K562 (cell line): ENCODE data around the gene SLC22A6. TPM values are rescaled to one million over a fixed set of nuclear protein-coding genes. Genes with fewer than 3 reads are reported as not detected.

Experiments
- DACH1 ChIP-seq: fragments of 450-650 bp; IDR thresholded peaks from 2 replicates; pipeline ENCODE4 v1.6.1; 2018; ENCODE audit not compliant: partially characterized antibody
- HOXB6 ChIP-seq: fragments of 250-450 bp; sonication (Bioruptor Pico); IDR thresholded peaks from 2 replicates; pipeline ENCODE4 v1.5.1; 2022; ENCODE audit warnings: mild to moderate bottlenecking, borderline replicate concordance
- KAT8 ChIP-seq: fragments of 450-650 bp; IDR thresholded peaks from 2 replicates; pipeline ENCODE4 v1.6.1; 2016; ENCODE audit warnings: low read depth, mild to moderate bottlenecking
- PCBP2 ChIP-seq: fragments of 200-400 bp; formaldehyde crosslinking; IDR thresholded peaks from 2 replicates; pipeline ENCODE4 v1.6.1; 2018; ENCODE audit warnings: low read length, low read depth, mild to moderate bottlenecking, moderate library complexity; ENCODE audit not compliant: poor library complexity, severe bottlenecking
- UBTF ChIP-seq, 2 experiments: IDR thresholded peaks; 2 replicates each; pipeline ENCODE4 v1.6.1; 2012; ENCODE audit warnings: improper control_type of control experiment in 2 of 2, low read depth in 2 of 2, low read length in 2 of 2, borderline replicate concordance in 1 of 2
- ZFP30 ChIP-seq: fragments of 250-450 bp; sonication (Bioruptor Pico); IDR thresholded peaks from 2 replicates; pipeline ENCODE4 v1.8.0; 2022; ENCODE audit warnings: moderate library complexity, mild to moderate bottlenecking, inconsistent platforms, borderline replicate concordance
- polyA plus RNA-seq, 8 experiments: library from polyadenylated mRNA; depleted of rRNA in 4 of 8; stranded (reverse) in 5 of 8; unstranded in 3 of 8; fragments of >200 nt; fragmentation: Nextera tagmentation in 2 of 8; fragmentation: Illumina TruSeq in 1 of 8; extraction: Ambion mirVana in 2 of 8; extraction: Trizol in 1 of 8; gene quantifications; 2 replicates each; pipeline versions ENCODE4 v1.2.1 to v1.2.3, GENCODE V29; 2011 to 2014; ENCODE audit warnings: inconsistent platforms in 1 of 8, missing spikeins in 1 of 8
- total RNA-seq, 7 experiments: library from RNA; depleted of rRNA in 6 of 7; stranded (reverse); fragments of >200 nt in 6 of 7; fragmentation: Illumina TruSeq in 2 of 7; extraction: Trizol in 2 of 7; gene quantifications; 2 replicates each; pipeline versions ENCODE4 v1.2.1 to v1.2.3, GENCODE V29; 2011 to 2021; ENCODE audit warnings: low replicate concordance in 1 of 7
- TF ChIP-seq, protein P1 (sequence below): fragments of 250-450 bp; sonication (Bioruptor Pico); IDR thresholded peaks from 2 replicates; pipeline ENCODE4 v1.4.0; 2020

The SLC22A6 gene
- total and polyA plus RNA-seq, 9 of the 15 experiments (the other 6 are each of a cell fraction or from before 2014, with no cell fraction given) = not detected

GRCh38 chr11:63017306-63017974 lies 32.7 kb upstream of the SLC22A6 start (continued):
- TF ChIP-seq, protein P1, sequence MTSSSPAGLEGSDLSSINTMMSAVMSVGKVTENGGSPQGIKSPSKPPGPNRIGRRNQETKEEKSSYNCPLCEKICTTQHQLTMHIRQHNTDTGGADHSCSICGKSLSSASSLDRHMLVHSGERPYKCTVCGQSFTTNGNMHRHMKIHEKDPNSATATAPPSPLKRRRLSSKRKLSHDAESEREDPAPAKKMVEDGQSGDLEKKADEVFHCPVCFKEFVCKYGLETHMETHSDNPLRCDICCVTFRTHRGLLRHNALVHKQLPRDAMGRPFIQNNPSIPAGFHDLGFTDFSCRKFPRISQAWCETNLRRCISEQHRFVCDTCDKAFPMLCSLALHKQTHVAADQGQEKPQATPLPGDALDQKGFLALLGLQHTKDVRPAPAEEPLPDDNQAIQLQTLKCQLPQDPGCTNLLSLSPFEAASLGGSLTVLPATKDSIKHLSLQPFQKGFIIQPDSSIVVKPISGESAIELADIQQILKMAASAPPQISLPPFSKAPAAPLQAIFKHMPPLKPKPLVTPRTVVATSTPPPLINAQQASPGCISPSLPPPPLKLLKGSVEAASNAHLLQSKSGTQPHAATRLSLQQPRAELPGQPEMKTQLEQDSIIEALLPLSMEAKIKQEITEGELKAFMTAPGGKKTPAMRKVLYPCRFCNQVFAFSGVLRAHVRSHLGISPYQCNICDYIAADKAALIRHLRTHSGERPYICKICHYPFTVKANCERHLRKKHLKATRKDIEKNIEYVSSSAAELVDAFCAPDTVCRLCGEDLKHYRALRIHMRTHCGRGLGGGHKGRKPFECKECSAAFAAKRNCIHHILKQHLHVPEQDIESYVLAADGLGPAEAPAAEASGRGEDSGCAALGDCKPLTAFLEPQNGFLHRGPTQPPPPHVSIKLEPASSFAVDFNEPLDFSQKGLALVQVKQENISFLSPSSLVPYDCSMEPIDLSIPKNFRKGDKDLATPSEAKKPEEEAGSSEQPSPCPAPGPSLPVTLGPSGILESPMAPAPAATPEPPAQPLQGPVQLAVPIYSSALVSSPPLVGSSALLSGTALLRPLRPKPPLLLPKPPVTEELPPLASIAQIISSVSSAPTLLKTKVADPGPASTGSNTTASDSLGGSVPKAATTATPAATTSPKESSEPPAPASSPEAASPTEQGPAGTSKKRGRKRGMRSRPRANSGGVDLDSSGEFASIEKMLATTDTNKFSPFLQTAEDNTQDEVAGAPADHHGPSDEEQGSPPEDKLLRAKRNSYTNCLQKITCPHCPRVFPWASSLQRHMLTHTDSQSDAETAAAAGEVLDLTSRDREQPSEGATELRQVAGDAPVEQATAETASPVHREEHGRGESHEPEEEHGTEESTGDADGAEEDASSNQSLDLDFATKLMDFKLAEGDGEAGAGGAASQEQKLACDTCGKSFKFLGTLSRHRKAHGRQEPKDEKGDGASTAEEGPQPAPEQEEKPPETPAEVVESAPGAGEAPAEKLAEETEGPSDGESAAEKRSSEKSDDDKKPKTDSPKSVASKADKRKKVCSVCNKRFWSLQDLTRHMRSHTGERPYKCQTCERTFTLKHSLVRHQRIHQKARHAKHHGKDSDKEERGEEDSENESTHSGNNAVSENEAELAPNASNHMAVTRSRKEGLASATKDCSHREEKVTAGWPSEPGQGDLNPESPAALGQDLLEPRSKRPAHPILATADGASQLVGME (CRISPR knock-in tag) = no peak
- no peak for TF ChIP-seq ZFP30
- TF ChIP-seq HOXB6 (CRISPR knock-in tag) = no peak
- no peak for TF ChIP-seq UBTF (IDR thresholded peaks at IDR 0.05; ENCODE audit: borderline replicate concordance in 1 of 2, low read depth in 2 of 2, low read length in 2 of 2)
- no peak for TF ChIP-seq KAT8
- no peak for TF ChIP-seq DACH1
- TF ChIP-seq PCBP2 = no peak
